NCI-H226 (cell line): Measurements from ENCODE around the gene MPP3.

Experiments
- DNase-seq: peaks from one replicate; pipeline ENCODE4 v3.0.0-alpha.2; 2015

Gene MPP3

DNA sequence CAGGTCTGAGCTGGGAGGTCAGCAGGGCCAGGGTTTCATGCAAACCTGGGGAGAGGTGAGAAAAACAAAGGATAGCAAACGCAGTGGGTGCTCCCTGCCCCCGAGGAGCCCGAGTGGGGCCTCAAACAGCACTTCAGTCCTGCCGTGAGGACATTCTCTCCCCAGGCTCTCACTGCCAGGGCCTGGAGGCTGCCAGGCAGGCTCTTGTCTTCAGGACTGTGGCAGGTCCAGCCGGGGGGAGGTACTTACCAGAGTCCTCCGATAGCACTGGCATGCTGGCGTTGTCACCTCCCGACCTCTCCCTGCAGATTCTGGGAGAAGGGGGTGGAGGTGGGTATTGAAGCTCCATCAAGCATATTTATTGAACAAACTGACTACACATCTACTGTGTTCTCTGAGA lies 1.3 kb downstream of the MPP3 start:
- DNase-seq: no peak

DNA sequence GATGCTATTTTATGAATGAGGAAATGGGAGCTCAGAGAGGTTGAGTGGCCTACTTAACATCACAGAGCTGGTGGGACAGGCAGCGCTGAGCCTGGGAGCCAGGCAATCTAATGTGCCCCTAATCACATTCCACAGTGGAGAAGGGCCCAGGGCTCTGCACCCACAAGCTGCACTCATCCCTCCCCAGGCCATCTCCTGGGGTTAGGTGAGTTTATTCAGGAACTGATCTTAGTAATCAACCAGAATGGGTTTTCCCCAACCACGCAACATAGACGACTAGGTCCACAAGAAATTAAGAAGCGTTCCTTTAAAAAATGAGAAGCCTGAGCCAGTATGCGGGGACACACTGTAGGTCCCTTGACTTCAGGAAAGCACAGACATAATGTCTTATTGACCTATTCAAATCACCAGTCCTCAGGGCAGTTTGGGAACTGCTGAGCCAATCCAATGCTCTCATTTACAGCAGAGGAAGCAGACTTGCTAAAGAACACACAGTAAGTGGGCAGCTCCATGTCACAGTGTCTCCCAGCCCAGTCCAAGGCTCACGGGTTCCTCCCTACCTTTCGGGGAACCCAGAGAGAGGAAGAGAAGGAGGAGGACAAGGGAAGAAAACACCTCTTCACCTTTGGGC lies 2.3 kb downstream of the MPP3 start:
- DNase-seq: no peak

DNA sequence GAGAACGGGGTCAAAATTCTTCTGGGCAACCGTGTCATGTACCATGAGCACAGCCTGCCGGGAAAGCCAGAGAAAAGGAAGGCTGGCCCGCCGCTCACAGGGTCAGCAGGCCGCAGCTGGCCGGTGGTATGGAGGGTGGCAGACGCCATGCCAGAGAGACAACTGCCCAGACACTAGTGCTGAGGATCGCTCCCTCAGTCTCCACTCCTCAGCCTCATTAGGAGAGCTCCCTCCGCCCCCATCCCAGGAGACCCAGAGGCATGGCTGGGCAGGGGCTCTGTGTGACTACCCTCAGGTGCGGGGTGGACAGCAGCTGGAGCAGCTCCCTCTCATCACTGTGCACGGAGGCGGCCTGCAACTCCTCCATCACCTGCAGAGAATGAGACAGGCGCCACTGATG lies 3.2 kb downstream of the MPP3 start:
- DNase-seq: no peak

DNA sequence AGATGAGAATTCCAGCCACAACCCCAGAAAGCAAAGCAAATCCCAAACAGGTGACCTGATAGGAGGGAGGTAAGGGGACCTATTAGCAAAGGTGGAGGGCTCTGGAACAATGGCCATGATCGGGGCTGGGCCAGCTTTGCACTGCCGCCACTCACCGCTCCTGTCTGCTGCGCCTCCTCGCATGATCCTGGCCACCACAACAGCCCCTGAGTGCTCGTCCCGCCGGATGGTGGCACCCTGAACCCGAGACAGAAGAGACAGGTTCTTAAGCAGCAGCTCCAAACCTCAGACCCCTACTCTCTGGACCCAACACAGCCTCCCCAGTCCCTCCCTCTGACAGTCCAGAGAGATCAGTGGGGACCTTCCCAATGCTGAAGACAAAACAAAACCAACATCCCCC lies 5.3 kb downstream of the MPP3 start:
- DNase-seq: no peak

DNA sequence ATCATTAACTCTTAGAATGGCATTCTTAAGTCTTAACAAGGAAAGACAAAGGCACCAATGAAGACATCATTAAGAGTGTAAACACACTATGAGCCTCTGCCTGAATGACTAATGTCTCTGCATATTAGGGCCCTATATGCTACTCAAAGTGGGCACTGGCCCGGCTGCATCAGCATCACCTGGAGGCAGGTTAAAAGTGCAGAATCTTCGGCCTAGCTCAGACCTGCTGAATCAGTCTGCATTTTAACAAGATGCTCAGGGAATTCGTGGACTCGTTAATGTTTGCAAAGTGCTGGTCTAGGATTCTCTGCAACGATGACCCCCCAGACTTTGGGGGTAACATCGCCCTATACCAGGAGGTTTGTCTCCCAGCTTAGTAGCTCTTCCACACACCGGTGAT lies 6.7 kb downstream of the MPP3 start:
- no peak for DNase-seq

DNA sequence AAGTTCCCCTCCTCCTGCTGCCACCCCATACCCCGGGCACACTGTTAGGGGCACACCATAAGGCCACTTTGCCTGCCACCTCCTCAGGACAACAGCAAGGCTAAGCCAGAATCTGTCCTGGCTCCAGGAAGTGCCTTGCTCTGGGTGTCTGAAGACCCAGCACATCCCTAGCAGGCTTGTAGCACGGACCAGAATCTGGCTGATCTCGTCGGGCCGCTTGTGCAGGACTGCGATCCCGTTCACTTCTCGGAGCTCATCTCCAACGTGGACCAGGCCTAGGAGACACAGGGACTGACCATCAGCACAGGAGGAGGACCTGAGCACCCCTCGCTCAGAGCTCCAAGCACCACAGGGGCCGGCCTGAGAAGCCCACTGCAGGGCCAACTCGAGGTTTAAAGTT lies 7.4 kb downstream of the MPP3 start:
- DNase-seq: no peak

DNA sequence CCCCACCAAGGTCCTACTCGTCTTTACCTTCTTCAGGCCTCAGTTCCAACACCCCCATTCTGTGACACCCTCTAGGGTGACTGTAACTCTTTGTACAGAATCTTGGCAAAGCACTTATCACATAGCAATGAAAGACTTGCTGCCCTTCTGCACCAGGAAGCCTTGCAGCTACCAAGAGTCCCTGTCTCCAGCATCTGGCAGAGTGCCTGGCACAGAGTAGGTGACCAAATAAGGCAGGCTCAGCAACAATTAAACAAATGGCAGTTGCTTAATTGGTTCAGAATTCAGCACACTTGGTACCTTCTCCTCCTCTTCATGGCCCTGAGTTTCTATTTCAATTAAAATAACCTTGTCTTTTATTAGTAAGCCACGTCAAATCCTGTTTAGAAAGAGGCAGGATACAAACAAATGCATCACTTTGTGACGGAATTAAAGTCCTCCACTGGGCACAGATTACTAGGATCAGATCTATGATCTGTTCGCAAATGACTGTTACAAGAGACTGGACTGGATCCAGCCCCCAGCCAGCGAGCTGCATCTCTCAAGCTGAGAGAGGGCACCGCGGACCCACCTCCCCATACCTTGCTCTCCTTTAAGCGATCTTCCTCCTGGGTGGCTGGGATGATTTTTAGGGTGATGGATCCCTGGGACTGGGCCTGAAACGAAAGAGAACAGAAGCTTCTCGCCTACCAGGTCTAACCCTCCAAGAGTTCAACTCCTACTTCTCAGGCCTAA lies 9.4 kb downstream of the MPP3 start:
- DNase-seq: no peak

DNA sequence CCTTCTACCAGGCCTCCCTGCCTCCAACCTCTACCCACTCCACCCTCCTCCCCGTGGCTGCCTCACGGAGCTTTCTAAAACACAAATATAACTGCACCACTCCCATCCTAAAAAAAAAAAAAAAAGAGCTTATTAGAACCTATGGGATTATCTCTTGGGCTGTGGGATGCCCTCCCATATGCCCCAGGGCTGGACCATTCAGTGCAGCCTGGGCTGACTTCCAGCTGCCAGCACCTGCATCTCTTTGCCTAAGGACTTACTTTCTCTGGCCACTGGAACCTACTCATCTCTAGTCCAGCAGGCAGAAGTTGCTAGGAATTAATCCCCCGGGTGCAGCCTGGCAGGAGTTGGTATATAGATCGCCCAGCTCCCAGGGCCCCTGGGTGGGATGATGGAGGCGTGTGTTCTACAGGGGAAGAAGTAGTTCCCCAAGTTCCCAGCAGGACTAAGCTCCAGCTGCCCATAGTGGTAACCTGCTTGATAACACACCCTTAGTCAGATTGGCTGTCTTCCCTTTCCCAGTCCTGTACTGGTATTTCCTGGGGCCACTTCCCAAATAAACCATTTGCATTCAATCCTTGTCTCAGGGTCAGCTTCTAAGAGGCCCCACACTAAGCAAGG lies 10.3 kb downstream of the MPP3 start:
- DNase-seq: peak; percentile 33

DNA sequence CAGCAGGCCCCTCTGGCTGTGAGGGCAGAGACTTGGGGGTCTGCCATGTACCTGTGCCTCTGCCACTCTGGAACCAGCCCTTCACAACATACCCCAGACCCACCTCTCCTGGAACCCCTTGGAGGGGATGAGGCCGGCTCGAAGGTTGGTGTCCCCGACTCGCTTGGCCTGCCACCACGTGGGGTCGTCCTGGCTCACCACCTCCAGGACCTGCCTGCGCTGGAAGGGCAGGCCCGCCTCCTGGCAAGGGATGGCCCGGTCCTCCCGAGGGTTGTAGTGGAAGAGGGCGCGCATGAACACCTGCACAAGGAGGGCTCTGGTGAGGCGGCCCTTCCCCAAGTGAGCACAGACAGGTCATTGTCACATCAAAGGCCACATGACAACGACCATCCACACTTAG lies 12.2 kb downstream of the MPP3 start:
- DNase-seq: no peak

DNA sequence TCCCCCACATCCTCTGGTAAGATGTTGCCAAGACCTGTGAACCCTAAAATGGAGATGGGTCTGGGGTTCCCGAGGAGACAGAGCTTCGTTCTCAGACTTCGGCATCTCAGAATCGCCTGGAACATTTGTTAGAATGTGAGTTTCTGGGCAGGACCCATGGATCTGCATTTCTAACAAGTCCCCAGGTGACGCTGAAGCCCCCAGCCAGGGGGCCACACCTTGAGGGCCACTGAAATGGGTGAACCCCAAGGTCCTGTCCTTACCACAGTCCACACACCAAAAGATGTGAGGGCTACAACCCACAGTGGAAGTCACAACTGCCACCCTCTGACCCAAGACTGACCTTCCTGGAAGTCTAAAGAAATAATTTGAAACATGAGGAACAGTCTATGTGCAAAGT lies 14.0 kb downstream of the MPP3 start:
- no peak for DNase-seq

DNA sequence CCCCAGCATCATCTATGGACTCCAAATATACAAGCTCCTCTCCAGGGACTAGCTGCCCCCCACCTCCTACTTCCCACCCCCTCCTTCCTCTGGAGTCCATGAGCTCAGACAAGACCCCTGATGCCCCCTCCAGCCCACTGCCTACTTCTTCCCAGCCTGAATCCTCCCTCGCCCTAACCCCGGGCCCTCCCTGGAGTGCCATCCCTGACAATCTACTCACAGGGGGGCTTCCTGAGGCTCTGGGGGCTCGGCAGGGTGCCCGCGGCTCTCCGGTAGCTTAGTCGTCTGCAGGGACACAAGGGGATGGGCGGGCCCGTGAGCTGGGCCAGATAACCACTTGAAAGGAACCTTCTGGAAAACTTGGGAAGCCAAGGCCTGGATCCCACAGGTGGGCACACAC lies 15.1 kb downstream of the MPP3 start:
- DNase-seq: no peak

DNA sequence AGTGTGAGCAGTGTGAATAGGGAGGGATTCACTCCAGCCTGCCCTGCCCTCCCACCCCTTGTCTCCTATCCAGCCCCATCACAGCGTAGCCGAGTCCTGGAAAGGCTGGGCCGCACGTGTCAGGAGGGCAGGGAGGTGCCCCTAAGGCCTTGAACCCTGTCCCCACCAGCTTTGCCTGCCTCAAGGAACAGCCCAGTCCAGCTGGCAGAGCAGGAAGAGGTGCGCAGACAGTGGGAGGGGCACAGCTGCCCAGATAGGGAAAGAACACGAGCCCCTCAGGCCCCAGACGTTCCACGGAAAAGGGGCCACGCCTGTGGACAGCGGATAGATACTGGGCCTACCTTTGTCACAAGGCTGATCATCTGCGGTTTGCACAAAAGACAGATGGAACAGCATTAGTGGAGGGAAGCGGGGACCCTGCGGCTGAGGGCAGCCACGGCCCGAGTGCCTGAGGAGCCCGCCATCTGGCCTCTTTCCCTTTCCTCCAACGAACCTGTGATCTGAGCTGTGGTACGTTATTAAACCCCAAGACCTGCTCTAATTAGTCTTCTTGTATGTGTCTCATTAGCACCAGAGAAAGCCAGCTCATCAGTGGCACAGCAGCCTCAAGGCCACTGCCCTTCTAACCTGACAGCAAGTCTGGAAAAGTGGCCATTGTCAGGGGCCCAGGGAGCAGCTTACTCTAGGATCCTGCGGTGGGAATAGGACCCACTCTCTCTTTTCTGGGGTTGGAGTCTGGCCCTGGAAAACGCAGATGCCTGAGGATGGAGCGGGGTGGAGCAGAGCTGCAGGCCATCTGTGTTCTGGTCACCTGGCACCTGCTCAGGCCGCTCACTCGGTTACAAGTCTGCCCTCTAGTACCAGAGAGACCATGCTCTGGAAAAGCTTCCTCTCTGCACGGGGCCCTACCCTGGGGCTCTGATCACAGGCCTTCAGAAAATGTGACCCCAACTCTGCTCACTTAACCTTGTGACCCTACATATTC lies 16.3 kb downstream of the MPP3 start:
- no peak for DNase-seq

DNA sequence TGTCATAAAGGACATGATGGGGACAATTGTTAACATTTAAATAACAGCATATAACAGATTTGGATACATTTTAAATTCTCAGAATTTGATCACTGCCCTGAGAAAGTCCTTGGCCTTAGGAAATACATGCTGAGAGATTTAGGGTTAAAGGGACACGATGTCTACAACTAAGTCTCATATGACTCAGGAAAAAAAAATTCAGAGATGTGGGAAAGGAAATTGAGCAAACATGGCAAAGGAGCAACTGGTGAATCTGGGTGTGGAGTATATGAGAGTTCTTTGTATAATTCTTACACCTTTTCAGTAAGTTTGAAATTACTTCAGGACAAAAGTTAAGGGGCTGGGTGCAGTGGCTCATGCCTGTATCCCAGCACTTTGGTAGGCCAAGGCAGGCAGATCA lies 18.2 kb downstream of the MPP3 start:
- peak; percentile 48 for DNase-seq

DNA sequence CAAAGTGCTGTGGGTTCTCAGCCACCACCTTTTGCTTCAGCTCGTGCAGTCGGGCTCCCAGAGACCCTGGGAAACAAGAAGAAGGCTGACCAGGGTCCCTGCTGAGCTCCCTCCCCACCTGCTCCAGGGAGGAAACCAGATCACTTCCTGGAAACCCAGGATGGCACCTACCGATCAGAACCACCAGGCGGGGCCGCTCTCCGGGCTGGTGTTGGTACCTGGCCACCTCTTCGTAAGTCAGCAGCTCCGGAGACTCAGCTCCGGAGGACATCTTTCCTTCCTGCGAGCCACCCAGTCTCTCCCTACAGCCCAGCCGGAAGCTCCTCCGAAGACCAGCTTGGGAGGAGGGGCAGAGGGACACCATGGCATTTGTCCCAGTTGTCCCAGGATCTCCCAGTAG lies 18.9 kb downstream of the MPP3 start:
- no peak for DNase-seq

DNA sequence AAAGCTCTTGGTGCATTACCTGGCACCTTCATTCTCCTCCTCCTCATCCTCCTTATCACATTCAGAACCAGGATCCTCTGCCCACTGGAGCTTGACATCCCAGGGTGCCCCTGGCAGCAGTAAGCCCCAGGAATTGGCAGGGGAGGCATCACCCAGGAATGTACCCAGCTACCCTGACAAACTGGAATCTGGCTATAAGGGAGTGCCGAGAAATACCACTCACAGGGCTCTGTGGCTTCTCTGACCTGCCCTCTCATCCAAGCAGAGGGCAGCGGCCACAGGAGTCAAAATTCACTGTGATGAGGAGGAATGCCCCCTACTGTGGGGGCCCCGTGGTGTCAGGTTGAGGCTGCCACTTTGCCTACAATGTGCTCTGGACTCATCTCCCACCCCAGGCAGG lies 19.6 kb downstream of the MPP3 start:
- no peak for DNase-seq

DNA sequence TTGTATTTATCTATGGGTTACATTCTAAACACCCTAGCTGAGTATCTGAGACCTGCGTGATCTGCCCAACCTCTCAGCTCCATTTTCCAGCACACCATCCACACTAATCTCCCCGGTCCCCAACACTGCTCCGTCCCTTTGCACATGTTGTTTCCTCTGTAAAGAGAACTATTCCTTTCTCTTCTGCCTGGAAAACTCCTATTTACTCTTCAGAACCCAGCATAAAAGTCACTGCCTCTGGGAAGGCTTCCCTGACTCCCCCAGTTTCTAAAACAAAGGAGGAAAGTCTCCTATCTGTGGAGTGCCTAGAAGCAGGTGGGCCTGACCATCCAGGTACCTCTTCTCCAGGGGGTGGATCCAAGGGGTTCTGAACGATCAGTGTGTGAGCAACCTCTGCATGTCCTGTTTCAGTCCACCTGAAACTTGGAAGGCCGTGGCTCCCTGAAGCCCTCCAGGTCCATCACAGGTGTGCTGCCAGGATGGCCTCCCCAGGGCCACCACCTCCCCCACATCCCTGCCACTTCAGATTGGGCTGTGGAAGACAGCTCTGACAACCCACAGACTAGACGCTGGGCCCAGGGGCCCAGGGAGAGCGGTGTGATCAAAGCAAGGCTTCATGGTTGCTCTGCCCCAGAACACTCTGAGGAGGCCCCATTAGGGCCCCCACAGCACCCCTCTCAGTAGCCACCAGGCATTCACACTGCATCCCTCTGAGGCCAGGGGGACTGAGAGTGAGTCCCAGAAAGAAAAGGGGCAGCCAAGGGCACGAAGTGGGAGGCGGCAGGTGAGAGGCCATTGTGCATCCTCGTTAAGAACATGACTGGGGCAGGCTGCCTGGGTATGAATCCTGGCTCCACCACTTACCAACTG lies 20.3 kb downstream of the MPP3 start:
- no peak for DNase-seq

DNA sequence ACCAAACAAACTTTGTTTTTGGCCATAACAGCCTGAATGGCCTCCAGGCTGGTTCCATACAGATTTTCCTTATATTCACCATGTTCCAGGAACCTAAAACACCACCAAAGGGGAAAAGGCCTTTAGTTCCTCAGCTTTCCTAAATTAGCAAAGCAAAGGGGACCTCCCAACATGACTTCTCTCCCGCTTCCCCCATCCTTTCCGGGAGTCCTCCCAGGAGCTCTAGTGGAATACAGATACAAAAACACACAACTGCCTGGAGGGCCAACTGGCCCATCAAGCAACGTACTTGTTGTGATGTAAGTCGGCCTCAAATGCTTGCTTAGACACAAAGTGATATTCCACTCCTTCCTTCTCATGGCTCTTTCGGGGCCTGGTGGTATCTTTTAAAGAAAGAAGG lies 22.1 kb downstream of the MPP3 start:
- DNase-seq: no peak

DNA sequence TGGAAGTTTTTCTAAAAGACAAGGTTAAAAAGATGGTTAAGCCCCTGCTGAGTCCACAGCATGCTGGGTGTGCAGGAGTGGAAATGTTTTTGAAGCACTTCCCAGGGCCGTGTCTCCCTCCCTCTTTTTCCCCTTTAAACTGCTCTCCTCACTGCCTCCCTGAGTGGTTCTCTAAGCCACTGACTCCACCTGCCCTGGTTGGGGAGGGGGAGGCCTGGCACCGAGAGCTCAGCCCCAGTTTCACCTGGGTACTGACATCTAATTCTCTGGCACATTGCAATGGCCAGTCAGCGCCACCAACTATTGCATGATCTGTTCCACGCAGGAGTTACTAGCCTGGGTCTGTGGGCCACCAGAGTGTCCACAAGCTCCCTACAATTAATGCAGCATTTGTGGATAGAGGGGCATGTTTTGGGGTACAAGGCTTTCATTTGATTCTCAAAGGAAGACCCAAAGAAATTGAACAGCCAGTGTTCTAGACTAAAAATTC lies 22.7 kb downstream of the MPP3 start:
- DNase-seq: no peak

DNA sequence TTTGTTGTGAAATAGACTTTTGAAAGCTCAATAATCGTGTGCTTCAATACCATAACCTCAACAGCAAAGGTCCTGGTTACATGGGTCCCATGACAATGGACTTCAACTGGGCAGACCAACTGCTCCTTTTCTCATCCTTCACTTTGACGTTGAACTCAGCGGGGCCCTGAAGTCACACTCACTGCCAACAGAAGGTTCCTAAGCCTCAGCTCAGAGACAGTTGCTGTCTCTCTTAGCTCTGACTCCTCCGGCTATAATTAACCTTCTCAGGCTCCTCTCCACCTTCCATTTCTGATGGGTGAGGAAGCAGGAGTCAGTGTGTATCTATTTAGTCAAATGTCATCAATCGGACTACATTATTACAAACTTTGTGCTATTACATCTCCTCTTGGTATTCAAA lies 23.8 kb downstream of the MPP3 start:
- DNase-seq: no peak

DNA sequence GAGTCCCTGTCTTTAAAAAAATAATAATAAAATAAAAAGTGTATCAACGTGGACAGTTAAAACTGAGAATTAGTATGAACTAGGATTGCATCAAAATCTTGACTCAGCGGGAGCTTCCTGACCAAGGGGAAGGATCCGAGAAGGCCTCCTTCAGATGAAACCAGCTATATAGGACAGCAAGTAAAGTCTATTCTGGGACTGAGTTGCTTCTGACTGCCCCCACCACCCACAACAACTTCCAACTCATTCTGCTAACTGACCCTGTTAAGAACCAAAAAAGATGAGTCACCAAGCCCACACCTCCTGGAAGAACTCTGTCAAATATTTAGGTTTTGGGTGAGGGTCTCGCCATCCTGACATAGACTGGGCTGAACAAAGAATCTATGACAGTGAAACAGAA lies 24.9 kb downstream of the MPP3 start:
- DNase-seq: no peak

DNA sequence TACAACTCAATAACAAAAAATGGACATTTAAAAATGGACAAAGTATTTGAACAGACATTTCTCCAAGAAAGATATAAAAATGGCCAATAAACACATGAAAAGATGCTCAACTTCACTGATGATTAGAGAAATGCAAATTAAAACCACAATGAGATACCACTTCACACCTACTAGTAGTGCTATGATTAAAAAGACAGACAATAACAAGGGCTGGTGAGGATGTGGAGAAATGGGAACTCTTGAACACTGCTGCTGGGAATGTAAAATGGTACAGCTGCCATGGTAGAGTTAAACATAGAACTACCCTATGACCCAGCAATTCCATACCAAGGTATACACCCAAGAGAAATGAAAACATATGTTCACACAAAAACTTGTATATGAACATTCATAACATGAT lies 27.8 kb downstream of the MPP3 start:
- no peak for DNase-seq

DNA sequence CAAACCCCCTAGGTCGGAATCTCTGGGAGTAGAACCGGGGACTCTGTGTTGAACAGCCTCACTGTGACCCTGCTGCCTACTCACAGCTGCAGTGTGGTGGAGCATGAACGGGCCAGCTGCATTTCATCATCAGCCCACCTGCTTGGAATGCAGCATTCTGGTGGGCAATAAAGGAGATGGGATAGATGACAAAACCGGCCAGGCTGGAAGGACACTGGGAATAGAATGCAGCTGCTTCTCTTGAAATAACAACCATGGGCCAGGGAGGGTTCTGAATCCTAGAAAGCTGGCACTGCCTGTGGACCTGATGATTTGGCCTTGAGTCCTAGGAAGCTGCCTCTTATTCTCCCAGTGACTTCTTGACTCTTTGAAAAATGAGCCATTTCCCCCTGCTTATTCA lies 29.2 kb downstream of the MPP3 start:
- DNase-seq: no peak
